HG03571 (cell line): Measurements from ENCODE around the gene SLC7A10.
"Not testable (repeated sequence)": the region's sequence is repeated elsewhere in the genome, so short reads cannot be mapped to it uniquely, and the experiment has no call there.

Experiments used
- ATAC-seq: cut with Tn5 transposase; IDR thresholded peaks from one replicate; pipeline ENCODE4 v1.9.1; 2021; ENCODE audit not compliant: unreplicated experiment

The SLC7A10 gene

GRCh38 chr19:33186431-33187182 lies 39.0 kb downstream of the SLC7A10 start:
- no peak for ATAC-seq

GRCh38 chr19:33177417-33177979 lies 48.2 kb downstream of the SLC7A10 start:
- ATAC-seq, result no peak

- ATAC-seq, result peak; percentile 78
These were observed 48.8 kb downstream of the SLC7A10 start for GRCh38 chr19:33176670-33177416.

- no peak for ATAC-seq
These were observed 49.6 kb downstream of the SLC7A10 start for GRCh38 chr19:33175886-33176669.

- no peak for ATAC-seq
These were observed 50.4 kb downstream of the SLC7A10 start for GRCh38 chr19:33175156-33175782.

- ATAC-seq, result no peak
These were observed 51.5 kb downstream of the SLC7A10 start for GRCh38 chr19:33174186-33174585.

- no peak for ATAC-seq
These were observed 53.7 kb downstream of the SLC7A10 start for GRCh38 chr19:33171916-33172359.

GRCh38 chr19:33171222-33171795 lies 54.3 kb downstream of the SLC7A10 start:
- ATAC-seq, result no peak

- ATAC-seq, result no peak
These were observed 57.1 kb downstream of the SLC7A10 start for GRCh38 chr19:33168528-33168927.

GRCh38 chr19:33167438-33167837 lies 58.2 kb downstream of the SLC7A10 start:
- ATAC-seq, result no peak

- ATAC-seq, result not testable (repeated sequence)
These were observed 59.6 kb downstream of the SLC7A10 start for GRCh38 chr19:33166037-33166436.

- ATAC-seq, result no peak
These were observed 62.2 kb downstream of the SLC7A10 start for GRCh38 chr19:33163481-33163880.

GRCh38 chr19:33161201-33161600 lies 64.4 kb downstream of the SLC7A10 start:
- ATAC-seq, result no peak

- ATAC-seq, result no peak
These were observed 65.8 kb downstream of the SLC7A10 start for GRCh38 chr19:33159893-33160292.

GRCh38 chr19:33159149-33159548 lies 66.5 kb downstream of the SLC7A10 start:
- no peak for ATAC-seq
